GM18907 (cell line): ENCODE results near the gene INSC.

Experiments used
- ATAC-seq: cut with Tn5 transposase; IDR thresholded peaks from one replicate; pipeline ENCODE4 v1.9.1; 2021; ENCODE audit warnings: mild to moderate bottlenecking, moderate library complexity; ENCODE audit not compliant: unreplicated experiment

Gene INSC

DNA sequence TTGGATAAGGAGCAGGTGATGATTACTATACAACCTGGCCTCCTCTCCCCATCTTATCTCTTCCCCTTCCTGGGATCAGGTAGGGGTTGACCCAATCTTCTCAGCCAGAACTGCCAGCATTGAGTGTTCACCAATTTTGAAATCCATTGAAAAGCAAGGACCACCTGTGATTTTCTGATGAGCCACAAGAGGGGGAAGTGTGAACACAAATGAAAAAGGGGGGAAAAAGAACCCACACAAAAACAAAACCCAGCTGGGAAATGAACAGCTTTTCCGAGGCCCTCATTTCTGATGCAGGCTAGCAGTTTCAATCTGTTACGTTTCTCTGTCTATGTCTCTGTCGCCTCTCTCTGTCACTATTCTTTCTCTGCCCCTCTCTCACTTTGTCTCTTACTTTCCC lies 161.9 kb downstream of the INSC start:
- ATAC-seq: no peak

DNA sequence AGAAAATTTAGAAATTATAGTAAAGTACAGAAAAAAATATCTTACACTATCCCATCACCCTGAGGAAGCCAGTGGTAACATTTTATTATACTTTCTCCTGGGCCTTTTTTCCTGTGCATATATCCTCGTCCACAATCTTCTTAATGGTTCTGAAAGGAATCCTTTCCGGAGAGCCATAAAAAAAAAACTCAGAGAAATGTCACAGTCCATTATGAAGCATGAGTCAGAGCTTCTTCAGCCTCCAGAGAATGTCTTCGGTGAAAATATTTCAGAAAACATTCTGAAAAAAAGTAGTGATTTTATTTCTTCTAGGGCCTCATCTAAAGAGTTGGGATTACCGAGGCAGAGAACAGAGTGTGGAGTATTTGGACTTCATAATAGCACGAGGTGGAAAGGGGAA lies 163.4 kb downstream of the INSC start:
- ATAC-seq: no peak

DNA sequence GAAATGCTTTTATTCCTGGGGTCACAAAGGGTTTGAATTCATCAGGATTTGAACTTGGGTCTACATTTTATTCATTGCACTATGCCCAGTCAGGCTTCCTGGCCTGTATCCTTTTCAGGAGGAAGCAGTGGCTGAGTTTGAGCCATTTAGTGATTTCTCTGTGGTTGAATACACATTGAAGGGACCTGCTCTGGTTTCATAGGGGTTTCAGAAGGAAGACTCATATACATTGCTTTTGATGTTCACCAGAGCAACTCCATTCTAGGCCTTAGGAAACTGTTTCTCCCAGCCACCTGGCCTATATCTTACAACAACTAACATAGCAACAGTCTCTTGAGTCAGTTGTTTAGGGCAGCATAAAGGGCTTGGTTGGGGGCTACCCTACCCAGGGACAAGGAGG lies 165.7 kb downstream of the INSC start:
- ATAC-seq: peak; percentile 75

DNA sequence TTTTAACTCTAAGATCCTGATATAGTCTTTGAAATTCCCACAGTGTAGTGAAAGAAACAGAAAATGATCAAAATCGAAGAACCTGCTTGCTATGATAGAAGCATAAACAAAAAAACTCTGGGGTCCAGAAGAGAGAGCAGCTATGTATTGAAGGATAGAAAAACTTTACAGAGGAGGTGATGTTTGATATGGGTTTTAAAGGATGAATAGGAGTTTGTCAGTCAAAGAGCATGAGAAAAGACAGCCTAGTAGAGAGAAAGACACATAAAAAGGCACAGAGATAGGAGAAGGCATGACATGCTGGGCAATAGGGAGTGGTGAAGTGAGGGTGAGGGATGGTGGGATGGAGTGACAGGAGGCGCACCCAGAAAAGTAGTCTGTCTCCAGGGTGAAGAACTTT lies 168.0 kb downstream of the INSC start:
- no peak for ATAC-seq

DNA sequence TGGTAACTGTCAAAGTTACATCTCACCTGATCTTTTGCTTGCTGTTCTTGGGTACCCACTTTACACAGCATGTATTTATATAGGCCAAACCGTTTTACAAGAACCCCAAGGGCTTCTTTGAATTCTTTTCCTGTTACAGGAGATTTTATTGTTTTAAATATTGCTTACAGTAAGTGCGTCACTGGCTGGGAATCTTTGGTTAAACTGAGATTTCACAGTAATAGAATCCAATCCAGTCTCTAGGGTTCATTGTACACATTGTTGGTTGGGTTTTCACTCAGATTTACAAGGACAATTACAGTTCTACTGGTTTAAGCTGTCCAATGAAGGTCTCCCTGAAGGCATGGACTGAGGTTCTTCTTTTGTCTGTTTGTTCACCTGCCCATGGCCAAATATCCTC lies 171.7 kb downstream of the INSC start:
- no peak for ATAC-seq

DNA sequence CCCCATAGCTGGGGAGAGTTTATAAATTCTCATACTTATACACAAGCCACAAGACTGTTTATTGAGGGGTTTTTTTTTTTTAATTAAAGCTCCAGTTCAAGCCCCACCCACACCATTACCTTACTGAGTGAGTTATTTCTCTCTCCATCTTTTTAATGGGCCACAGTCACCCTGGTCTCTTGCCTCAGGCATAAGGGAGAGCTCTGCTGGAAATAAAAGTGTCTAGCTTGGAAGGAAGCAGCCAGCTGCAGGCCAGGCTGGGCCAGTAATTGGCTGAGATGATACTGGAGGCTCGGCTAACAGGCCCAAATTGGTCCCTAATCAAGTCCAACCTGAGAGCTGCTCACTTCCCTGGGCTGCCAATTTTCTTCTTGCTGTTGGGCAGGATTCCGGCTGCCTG lies 174.1 kb downstream of the INSC start:
- no peak for ATAC-seq

DNA sequence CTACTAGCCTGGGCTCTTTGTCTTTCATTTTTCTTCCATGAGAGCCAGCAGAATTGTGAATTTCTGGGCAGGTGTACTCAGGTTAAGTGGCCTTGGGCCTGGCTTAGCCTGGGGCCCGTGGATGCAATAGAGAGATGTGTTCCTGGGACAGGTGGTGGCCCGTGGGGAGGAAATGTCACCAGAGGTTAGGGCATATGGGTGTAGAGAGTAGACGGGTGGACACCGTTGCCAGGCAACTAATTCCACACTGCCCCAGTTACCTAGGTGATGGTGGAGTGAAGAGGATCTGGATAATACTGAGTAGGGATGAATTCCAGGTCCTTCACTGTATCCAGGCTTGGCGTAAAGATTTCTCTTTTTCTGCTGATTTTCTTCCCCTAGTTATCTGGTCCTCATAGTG lies 175.0 kb downstream of the INSC start:
- no peak for ATAC-seq

DNA sequence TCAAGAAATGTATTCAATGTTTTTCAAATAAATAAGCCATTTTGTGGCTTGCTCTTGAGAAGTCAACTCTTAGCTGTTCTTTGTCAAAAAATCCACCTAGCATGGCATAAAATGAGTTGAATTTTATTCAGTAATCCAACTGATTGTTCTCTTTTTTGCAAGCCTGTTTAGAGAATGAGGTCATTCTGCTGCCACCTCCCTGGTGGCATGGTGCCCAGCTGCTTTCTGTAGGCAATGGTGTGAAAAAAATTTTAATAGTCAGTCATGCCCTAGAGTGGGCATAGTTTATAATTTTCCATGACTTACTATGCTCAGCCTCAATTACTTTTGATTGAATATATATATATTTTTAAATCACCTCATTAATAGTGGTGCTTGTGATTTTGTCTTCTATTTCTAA lies 177.2 kb downstream of the INSC start:
- ATAC-seq: no peak

DNA sequence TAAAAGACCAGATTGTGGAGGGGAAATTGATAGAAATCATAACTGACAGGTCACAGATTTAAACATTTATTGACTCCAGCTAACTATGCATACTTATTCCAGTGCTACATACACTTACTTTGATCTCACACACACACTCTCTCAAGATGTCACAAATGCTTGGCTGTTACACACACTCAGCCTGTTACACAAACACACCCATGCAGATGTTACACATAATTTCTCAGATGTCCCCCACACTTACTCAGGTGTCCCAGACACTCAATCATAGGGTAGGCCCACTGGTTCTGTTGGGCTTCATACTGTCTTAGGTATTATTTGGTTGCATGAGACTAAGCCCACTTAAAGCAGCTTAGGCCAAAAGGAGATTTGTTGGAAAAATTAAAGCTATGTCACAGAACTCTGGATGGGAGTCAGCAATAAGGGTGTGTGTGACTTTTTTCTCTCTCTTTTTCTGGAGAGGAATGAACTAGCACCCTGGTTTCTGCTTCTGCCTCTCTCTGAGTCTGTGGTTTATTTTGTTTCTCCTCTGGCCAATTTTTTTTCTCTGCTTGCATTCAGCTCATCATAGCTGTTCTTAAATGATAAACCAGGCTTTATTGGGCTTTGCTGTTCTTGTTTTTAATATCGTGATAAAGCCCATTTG lies 179.4 kb downstream of the INSC start:
- ATAC-seq: no peak

DNA sequence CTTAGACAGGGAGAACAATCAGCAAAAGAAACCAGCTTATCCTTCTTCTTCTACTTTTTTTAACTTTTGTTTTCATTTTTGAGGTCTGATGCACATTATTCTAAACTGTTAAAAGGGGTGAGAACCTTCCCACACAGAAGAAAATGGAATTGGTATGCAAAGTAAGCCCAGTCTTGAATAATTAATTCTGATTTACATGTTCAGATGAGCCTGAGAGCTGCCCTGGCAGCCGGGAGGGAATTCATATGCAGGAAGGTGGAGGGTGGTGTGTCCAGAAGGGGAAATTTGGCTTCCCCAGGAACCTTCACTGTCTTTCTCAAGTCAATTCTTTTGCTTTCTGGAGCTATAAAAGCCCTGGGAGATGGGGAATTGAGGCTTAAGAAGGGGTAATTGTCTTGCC lies 181.0 kb downstream of the INSC start:
- no peak for ATAC-seq
